Dedifferentiated amniotic fluid mesenchymal stem cell (primary cell): ENCODE measurements around the gene EGFL7.

ENCODE experiments used
- DNase-seq: peaks from one replicate; pipeline ENCODE4 v3.0.0-alpha.2; 2016; ENCODE audit errors: extremely low spot score

The EGFL7 gene

DNA sequence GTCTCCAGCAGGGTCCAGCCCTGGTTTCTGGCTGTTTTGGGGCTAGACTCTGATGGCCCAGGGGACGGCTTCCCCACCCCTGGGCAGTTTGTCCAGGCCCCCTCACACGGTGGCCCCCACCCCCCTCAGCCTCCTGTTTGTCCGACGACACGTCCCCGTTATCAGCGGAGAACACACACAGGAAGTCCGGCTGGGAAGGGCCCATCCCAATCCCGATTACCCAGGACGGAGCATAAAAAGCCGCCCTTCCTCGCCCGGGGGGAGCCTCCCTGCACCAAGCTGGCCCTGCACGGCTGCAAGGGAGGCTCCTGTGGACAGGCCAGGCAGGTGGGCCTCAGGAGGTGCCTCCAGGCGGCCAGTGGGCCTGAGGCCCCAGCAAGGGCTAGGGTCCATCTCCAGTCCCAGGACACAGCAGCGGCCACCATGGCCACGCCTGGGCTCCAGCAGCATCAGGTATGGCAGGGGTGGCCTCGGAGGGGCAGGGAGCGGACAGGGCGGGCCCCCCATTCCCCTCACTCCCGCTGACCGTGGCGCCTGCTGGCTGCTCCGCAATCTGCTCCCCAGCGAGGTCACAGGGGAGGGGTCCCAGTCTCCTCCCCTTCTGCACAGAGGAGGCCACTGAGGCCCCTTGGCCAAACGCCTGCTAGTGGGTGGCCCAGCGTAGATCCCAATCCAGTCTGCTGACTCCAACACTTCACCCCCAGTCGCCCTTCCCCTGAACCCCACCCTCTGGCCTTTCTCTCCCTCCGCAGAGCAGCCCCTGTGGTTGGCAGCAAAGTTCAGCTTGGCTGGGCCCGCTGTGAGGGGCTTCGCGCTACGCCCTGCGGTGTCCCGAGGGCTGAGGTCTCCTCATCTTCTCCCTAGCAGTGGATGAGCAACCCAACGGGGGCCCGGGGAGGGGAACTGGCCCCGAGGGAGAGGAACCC lies at the start of gene EGFL7:
Gene EGFL7, plus strand, starts transcription at position 261 of the 926 bp plus-strand sequence. CDS start 5,367 bp downstream, outside the sequence.
- no peak for DNase-seq

DNA sequence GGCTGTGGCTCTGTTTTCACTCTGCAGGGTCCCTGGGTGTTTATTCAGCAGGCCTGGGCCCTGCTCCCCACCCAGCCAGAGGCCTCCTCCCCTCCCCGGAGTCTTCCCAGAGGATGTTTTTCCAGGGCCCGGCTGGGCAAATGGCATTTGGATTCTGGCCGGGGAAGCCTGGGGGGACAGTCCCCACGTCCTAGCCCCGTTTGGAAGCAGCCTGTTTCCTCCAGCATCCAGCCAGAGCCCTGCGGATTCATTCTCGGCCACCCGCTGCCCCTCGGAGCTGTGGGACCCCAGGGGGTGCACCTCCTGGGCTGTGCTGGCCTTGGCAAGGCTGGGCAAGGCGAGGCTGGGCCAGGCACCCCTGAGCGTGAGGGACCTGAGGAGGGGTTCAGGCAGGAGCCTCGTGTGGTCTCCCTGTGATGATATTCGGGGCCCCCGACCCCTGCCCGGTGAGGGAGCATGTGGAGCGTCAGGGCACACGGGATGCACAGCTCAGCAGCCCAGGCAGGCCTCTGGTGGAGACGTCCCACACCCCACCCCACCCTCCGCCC lies 48.8 kb upstream of the EGFL7 start:
- DNase-seq: no peak

DNA sequence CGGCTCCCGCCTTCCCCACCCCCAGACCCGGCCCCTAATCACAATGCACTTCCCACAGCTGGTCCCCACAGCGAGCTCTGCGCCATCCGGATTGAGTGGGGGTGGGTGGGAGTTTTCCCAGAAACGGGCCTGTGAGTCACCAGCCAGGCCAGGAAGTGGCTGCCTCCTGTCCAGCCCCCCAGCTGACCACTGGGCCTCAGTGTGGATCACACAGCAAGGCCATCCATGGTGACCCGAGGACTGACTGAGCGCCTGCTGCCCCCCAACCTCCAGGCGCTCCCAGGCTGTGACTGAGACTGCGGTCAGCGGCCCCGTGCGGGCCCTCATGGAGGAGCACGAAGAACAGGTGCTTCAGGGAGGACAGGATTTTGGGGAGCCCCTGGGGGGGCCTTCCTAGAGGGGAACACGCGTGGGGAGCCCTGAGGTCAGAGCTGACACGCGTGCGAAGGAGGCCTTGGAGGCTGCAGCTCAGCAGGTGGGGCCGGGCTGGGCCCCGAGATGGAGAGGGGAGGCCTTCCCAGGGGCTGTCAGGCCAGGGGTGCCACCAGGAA lies 48.3 kb upstream of the EGFL7 start:
- DNase-seq: no peak

DNA sequence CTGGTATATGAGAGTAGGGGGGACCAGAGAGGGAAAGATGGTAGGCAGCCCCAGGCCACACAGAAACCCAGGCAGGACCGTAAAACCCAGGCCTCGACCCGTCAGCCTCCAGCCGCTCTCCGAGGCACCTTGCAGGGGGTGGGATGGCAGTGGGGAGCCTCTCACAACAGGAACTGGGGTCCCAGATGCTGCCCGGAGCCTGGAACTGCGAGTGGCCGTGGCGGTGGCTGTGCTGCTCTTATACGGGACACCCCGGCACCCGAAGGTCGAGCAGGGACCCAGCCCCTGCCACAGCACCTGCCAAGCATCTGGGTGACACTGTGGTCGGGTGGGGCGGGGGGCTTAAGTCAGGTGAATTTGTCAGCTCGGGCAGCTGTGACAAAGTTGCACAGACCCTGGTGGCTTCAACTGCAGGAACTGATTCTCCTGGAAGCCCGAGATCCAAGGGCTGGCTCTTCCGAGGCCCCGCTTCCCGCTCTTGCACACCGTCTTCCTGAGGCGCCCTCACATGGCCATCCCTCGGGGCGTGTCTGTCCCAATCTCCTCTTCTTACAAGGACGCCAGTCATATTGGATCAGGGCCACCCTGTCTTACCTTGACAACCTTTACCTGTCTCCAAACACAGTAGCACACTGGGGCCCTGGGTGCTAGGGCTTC lies 47.6 kb upstream of the EGFL7 start:
- no peak for DNase-seq

DNA sequence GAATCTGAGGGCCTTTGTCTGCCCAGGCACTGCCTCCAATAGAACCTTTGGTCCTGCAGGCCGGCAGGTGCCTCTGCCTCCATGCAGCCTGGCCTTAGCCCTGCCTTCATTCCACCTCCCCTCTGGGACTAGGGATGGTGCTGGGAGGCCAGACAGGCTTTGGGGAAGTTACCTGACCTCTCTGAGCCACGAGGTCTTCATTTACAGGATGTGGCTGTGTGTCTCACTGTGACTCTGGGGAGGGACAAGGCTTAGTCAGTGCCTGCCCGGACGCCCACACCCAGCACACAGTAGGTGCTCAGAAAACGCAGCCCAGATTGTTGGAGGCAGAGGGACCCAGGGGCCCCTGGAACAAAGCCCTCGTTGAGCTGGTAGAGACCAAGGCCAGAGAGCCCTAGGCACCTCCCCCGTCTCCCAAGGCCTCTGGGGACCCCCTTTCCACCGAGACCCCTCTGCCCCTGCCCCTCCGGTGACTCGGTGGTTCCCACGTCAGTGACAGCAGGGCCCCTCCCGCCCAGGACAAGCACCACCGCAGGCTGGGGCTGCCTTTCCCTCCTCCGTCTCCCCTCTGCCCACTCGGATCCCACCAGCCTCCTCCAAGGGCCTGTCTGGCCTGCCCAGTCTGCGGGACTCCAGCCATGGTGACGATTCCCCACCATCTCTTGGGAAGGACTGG lies 46.9 kb upstream of the EGFL7 start:
- no peak for DNase-seq

DNA sequence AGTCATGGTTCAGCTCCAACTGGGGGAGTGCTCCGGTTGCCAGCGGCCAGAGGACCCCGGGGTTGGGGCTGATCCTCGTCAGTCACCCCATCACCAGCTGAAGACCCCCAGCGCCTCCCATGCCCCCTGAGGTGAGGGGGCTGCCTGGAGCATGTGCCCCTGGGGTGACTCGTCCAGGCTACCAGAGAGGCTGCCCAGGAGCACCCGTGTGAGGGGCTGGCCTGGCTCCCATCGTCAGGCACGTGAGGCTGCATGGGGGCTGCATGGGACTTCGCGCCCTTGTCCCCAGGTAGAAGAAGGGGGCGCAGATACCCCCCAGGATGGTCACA lies 46.4 kb upstream of the EGFL7 start:
- no peak for DNase-seq

DNA sequence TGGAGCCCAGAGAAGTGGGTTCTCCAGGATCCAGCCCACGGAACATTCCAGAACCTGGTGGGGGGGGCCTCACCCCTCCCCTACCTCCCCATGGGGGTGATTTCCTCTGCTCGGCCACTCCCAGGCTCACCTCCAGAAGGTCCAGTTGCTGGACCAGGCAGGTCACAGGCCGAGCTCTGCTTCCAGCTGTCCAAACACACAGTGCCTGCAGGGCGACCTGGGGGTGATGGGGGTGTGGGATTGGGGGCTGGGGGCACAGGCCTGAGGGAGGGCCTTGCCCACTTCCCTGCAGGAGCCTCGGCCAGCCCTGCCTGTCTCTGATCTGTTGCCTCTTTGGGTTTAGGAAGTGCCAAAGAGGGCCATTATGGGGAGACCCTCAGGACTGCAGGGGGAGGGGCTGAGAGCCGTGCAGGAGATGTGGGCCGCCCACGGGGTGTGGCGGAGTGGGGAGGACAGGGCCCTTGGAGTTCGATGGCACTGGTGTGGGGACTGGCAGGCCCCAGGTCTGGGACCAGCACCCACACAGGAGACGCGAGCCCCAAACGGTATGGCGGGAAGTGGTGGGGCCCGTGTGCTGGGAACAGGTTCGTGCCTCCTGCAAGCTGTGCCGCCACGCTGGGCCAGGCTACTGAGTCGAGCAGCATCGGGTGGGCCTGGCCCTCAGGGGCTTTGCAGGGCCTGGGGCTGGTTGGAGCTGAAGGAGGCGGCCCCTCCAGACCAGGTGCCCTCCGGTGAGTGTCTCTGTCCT lies 45.6 kb upstream of the EGFL7 start:
- no peak for DNase-seq

DNA sequence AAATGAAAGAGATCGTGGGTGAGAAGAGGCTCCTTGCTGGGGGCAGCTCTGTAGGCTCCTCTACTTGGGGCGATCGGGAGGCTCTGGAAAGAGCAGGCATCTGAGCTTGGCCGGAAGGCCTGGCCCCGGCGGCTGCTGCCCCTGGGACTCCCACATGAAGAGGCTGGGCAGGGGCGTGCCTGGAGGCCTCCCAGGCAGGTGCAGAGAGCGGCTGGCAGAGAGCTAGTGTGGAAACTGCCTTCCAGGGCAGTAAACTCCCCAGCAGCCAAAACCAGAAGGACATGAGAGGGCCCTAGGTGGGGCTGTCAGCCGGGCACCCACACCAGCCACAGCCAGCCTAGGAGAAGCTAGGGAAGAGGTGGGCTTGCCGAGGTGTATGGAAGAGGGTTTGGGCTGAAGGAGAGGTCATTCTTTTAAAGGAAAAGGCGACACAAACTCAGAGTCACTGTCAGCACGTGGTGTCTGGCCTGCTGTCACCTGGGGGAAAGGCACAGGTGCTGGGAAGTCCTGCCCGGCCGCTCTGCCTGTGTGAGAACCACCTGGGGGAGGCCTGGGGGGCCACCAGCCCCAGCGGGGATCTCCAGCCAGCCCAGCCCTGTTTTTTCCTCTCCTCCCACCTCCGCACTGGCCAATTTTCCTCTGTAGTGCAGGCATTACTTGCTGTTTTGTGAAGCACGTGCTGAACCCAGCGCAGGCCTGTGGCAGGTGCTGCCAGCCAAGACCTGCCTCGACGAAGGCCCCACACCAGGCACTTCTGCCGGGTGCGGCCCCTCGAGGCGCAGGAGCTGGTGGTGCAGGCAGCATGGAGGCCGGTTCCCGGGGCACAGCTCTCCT lies 44.8 kb upstream of the EGFL7 start:
- no peak for DNase-seq

DNA sequence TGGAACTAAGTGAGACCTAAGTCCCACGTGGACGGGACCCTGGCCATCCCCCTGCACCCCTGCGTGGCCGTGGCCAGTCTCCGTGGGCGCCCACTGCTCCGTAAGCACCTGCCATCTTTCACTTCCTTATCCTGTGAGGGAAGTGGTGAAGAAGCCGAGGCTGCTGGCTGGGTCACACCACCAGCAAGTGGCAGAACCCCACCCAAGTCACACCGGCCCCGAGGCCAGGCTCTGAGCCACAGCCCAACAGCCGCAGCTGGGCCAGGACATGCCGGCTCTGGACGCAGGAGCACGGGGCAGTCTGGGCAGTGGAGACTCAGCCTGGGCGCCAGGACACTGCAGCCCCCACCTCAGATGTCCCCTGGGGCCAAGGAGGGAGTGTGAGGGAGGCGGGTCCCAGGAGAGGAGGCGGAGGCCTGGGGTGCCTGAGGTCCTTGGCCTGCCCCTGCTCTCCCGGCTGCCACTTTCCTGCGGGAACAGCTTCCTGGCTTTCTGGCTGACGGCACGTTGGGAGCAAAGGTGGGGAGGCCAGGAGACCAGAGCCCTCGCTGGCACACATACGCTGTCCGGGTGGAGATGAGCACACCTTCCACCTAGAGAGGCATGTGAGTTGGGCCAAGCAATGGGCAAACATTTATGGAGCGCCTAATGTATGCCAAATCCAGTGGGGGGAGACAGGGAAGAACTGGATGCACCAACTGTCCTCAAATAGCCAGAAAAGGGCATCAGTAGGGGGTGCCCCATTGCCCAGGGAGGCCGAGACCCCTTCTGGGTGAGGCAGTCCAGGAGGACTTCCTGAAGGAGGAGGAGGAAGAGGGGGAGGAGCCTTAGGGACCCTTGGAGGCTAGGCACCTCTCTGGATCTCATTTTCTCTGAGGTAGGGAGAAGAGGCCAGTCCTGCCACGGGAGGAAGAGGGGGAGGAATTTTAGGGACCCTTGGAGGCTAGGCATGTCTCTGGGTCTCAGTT lies 43.9 kb upstream of the EGFL7 start:
- DNase-seq: no peak

DNA sequence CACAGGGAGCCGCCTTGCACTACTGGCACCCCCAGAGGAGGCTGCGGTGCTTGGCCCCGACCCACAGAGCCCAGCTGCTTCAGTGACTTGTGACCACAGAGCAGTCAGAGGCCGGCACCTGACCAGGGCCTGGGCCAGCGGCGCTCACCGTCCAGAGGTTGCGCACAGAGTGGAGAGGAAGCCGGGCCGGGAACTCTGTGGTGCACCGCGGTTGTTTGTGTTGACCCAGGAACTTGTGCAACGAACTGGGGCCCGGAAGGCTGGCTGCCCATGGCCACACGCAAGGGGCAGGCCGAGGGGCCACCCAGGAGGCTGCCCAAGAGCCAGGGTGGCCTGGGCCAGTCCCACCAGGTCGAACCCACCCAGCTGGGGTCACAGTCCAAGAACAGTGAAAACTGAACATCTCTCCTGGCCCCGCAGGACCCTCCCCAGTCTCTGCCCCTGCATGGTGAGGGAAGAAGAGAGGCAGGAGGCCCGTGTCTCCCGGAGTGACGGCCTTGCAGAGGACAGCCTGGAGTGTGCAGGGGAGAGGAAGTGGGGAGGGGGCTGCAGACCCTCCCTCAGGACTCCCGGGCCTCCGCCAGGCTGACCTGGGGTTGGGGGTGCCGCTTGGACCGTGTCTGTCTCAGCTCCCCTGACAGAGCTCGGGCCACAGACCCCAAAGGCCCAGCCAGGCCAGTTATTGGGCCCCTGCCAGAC lies 42.8 kb upstream of the EGFL7 start:
- no peak for DNase-seq

DNA sequence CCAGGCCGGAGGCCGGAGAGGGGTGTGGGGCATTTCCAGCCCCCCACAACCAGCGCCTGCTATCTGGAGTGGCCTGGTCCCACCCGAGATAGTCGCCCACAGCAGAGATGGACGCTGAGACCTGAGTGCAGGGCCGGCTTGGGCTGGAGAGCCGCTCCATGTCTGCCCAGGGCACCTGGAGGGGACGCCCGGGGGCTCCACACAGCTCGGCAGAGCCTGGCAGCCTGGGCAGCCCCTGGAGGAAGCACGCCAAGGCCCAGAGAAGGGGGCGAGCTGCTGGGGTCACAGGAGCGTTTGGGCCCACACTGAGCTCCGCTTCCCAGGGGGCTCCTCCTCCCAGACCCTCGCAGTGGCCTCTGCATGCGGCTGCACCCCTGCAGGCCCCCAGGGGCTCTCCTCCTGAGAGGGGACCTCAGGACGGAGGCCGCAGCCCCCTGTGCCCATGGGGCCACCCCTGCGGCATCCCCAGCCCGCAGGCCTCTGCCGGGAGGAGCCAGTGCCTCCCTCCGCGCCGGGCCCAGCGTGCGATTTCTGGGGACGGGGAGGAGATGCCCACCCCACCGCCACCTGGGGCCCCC lies 42.2 kb upstream of the EGFL7 start:
- no peak for DNase-seq

DNA sequence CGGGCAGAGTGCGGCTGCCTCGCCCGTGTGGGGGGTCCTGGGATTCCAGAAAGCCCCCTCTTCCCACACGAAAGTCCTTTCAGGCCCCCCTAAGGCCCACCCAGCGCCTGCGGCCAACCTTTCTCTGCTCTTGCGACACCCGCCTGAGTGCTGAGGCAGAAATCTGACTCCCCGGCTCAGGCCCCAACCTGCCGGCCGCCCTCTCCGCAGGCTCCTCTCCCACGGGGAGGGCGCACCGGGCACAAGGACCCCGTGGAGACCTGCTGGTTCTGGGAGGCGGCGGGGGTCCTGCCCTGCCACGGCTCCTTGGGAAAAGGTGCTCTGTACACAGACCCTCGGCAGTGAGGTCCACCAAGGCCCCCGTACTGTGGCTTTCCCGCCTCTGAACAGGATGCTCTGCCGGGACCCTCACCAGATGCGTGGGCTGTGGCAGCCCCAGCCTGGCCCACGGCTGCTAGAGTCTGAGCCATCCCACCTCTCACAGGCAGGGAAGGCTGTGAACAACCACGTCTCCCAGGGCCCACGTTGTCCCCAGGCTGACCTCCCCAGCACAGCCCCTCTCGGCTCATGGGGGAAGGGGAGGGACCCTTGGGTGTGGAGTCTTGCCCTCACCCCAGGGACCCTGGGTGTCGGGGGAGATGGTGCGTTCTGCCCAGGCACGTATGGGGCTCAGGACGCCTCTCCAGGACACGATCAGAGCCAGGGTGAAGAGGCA lies 41.5 kb upstream of the EGFL7 start:
- no peak for DNase-seq

DNA sequence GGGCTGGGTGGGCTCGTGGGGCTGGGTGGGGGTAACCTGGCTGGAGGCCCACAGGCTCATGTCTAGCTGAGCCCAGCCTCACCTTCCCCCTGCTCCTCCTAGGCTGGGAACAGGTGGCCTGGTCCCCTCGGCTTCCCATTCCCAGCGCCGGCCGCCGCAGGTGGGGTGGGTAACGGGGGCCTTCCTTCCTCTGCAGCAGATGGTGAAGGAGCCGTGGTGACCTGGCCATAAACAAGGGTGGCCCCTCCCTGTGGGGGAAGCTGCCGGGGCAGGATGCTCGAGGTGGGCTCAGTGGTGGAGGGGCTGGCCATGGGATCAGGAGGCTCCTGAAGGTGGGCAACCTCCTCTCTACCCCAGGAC lies 41.0 kb upstream of the EGFL7 start:
- DNase-seq: no peak

DNA sequence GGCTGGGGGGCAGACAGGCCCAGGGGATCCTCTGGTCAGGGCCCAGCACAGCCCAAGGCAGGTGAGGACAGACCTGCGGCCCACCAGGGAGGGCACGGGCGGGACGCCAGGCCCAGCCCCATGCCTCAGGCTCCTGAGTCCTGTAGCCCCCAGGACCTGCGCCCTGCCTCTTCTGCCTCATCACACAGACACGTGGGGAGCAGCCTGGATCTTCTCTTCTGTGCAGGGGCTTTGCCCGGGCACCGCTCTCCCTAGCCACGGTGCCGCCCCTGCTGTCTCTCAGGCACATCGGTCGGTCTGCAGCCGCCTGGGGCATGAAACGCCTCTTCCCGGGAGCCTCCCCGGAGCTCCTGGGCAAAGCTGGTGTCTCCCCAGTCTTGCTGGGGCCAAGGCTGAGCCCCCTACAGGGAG lies 40.2 kb upstream of the EGFL7 start:
- no peak for DNase-seq

DNA sequence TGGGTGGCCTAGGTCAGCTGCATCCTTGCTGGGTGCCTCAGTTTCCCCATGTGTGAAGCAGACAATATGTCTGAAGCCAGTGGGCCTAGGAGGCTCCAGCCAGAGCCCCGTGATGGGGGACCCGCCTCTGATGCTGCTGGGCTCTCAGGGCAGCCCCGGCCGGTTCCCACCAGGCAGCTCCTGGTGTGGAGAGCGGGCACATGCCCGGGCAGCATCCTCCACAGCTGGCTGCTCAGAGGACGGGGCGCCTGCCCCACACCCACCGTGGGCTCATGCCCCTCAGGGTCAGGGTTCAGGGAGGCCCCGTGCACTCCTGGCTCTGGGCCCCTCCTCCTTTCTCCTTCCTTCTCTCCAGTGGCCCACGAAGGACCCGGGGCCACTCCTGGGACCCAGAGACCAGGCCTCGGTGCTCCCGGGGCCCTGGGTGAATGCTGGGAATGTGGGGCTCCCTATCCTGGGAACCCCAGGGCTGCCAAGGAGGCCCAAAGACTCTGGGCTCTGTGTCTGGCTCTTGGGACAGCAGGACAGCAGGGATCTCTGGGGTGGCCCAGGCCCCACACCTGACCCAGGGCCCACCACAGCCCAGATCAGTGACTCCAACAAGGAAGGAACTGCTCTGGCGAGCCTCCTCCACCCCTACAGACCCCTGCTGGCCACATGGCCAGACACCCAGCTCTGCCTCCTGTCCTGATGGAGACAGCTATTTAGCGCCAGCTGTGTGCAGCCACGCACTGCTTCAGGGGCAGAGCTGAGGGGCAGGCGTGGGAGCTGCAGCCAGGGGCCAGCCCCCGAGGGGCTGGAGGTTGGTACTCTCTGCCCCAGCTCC lies 39.5 kb upstream of the EGFL7 start:
- DNase-seq: no peak

DNA sequence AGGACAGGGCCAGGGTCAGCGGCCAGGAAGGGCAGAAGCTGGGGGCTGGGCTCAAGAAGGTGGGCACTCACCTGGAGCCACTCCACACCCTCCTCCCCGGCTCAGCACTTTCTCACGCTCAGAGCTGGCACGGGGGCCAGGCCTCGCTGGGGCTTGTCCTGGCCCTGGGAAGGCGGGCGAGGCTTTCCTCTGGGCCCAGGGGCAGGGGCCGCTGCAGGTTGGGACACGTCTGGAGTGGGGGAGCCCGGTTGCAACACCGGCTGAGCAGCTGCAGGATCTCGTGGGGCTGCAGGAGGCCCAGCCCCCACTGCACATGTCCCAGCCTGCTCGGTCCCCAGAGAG lies 38.9 kb upstream of the EGFL7 start:
- DNase-seq: no peak
